Activated effector memory CD4-positive, alpha-beta T cell treated with anti-CD3 and anti-CD28 coated beads, Interleukin-2, amount 50 U/mL, for 16 hours (primary cell): ENCODE results near the gene SFXN4.
"Not testable (repeated sequence)": the region's sequence is repeated elsewhere in the genome, so short reads cannot be mapped to it uniquely, and the experiment has no call there.

ENCODE experiments used
- DNase-seq: peaks from one replicate; pipeline ENCODE4 v3.0.0-alpha.2; 2020

Gene SFXN4

DNA sequence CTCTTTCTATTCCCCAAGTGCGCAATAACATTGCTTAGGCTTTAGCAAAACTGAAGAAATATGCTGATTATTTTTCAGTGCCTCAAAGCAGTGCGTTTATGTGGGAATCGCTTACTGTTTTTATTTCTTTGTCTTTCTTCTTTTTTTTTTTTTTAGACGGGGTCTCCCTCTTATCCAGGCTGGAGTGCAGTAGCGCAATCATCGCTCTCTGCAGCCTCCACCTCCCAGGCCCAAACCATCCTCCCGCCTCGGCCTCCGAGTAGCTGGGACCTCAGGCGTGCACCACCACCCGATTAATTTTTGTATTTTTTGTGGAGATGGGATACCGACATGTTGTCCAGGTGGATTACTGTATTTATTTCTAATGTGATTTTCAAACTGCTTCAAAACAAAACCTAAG, 60.4 kb downstream of the SFXN4 start:
- no peak for DNase-seq

DNA sequence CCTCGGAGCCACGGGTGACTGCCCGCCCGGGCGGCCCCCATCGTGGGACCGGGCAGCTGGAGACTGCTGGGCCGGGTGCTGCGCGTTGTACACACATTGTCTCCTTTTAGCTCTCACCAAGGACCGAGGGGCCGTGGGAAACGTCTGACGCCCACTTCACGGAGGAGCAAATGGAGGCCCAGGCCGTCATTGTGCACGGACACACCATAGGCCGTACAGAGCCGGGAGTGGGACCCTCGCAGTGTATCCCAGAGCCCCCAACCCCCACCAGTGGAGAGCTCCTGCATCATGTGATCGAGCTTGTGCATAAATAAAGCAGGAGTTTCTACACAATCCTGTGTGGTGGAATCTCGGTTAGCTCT, 60.9 kb downstream of the SFXN4 start:
- DNase-seq: no peak

DNA sequence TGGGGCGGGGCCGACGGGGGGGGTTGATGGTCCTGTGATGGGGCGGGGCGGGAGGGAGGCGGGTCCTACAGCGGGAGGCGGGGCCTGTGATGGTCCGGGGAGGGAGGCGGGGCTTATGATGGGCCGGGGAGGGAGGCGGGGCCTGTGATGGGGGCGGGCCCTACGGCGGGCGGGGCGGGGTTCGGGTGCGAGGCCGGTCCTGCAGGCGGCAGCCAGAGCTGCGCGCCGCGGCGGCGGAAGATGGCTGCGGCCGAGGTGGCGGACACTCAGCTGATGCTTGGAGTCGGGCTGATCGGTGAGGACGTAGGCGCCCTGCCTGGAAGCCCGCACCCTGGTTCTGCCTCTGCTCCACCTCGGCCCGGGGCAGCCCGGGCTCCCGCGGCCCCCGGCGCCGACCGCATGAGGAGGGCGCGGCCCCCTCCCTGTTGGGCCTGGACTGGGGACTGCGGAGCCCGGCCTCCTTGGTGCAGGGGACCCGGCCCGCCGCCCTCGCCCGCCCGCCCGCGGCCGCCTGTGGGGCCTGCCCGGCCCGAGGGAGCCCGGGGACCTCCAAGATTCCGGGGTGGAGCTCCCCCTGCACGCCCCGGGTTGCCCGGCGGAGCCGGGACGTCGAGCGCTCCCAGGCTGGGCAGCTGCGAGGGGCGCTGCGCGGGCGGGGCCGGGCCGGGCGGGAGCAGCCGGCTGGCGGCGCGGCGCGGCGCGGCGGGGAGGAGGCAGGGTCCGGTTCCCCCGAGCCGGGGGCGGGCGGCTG, 61.4 kb downstream of the SFXN4 start, which contains the start of gene DENND10:
TSS of gene DENND10 (plus strand) at position 211 of the 751 bp plus-strand sequence. CDS start at position 241, 30 bp downstream.
- peak; percentile 90 for DNase-seq

DNA sequence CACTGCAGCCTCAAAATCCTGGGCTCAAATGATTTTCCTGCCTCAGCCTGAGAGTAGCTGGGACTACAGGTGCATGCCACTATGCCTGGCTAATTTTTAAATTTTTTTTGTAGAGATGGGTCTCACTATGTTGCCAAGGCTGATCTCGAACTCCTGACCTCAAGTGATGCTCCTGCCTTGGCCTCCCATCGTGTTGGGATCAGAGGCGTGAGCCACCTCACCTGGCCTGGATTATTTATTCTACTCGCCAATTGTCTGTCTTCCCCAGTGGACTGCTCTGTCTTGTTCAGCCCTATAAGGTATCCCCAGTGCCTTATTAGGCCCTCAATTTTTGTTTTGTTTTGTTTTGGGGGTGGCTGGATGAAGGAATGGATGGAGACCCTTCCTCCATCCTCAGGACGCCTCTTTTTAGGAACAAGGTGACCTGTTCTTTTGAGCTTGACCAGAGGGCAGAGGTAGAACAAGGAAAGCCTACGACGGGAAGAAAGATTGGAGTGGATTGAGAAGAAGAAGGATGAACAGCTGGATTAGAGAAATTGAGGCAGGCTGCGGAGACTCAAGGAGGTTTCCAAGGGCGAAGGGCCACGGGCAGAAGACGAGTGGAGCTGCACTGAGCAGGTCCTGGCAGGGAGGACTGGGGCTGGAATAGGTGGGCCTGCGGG, 62.1 kb downstream of the SFXN4 start:
- DNase-seq: no peak

DNA sequence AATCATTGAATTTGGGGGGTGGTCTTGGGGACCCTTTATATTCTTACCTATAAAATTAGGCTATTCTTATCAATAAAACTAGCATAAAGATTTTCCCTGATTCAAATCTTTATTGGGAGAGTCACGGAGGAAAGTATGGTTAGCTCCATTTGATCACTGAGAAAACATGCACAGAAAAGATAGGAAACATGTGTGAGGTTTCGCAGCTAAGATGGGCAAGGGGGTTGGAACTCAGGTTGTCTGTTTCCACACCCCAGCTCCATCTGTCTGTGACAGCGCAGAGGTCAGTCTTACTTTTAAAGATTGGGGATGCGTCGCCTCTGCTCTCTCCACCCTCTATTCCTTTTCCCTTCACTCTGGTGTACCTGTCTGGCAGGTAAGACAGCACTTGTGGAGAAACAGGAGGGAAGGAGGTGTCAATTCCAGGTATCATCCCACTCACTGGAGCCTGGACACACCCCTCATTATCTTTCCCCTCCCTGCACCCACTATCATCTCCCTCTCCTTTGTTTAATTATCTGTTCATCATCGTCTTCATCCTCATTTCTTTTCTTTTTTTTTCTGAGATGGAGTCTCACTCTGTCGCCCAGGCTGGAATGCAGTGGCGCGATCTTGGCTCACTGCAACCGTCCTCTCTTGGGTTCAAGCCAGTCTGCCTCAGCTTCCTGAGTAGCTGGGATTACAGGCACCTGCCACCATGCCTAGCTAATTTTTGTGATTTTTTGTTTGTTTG, 64.0 kb downstream of the SFXN4 start:
- DNase-seq: no peak

DNA sequence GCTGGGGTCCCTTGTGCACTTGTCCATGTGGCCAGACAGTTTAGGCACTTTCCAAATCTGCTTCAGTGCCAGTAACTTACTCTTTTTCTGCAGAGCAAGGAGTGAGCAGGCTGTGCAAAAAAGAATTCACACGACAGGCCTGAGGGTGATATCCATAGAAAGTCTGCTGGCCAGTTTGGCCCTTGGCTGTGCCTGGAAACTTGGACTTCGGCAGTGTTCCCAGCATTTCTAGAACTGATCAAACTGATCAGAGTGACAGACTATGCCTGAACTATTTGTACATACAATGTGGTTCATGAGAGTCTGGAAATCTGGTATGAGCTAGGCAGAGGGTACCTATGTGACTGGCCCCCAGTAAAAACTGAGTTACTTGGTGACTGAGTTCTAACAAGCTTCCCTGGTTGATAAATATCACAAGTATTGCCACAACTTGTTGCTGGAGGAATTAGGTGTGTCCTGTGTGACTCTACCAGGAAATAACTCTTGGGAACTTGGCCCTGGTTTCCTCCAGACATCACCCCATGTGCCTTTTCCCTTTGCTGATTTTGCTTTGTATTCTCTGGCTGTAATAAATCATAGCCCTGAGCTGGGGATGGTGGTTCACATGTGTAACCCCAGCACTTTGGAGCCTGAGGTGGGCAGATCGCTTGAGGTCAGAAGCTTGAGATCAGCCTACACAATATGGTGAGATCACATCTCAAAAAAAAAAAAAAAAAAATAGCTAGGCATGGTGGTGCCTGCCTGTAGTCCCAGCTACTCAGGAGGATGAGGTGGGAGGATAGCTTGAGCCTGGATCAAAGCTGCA, 64.9 kb downstream of the SFXN4 start:
- DNase-seq: no peak

DNA sequence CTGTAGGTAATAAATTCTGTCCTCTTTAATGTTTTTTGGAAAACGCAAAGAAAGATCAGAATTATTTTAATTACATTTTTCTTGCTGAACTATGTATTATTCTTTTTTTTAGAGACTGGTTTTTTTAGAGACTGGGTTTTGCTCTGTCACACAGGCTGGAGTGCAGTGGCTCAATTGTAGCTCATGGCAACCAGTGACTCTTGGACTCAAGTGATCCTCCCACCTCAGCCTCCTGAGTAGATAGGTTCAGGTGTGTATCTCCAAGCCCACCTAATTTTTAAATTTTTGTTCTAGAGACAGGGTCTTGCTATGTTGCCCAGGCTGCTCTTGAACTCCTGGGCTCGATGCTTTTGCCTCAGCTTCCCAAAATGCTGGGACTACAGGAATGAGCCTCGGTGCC, 66.9 kb downstream of the SFXN4 start:
- no peak for DNase-seq

DNA sequence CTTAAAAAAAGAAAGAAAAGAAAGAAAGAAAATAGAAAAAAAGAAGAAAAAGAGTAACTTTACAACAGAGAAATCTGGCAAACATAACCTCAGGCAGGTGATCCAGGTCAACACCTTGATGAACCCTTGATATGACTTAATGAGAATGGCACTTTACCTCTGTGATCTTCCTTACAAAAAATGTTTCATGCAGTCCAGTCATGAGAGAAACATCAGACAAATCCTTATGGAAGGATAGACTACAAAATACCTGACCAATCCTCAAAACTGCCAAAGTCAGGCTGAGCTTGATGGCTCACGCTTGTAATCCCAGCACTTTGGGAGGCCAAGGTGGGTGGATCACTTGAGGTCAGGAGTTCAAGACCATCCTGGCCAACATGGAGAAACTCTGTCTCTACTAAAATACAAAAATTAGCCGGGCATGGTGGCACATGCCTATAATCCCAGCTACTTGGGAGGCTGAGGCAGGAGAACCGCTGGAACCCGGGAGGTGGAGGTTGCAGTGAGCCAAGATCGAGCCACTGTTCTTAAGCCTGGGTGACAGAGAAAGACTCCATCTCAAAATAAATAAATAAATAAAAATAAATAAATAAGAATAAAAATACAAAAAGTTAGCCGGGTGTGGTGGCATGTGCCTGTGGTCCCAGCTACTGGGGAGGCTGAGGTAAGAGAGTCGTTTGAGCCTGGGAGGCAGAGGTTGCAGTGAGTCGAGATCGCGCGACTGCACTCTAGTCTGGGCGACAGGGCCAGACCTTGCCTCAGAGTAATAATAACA, 68.7 kb downstream of the SFXN4 start:
- not testable (repeated sequence) for DNase-seq

DNA sequence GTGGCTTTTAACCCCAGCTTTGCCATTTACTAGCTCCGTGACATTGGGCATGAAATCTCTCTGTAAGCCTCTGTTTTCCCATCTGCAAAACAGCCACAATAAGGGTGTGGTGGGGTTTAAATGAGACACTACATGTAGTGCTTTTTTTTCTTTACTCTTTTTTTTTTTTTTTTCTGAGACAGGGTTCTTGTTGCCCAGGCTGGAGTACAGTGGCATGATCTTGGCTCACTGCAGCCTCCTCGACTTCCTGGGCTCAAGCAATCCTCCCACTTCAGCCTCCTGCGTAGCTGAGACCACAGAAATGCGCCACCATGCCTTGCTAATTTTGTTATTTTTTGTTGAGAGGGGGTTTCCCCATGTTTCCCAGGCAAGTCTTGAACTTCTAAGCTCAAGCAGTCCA, 69.9 kb downstream of the SFXN4 start:
- no peak for DNase-seq

DNA sequence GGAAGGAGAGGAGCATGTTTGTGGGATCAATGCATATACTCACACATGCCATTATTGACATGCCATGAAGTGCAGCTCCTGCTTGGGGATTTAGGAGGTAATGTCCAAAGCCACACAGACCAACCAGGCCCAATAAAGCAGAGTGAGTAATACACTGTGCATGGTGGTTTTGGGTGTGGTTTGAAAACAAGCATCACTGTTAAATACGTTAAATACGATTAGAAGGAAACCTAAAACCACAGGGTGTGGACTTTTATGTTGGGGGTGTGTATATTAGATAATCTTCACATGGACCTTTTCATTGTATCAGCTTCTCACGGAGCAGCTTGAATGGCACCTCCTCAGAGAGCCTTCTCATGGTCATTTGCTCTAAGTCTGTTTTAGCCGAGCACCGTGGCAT, 74.5 kb downstream of the SFXN4 start:
- DNase-seq: peak; percentile 72
